MM.1S (cell line): ENCODE data around the gene NAT8L.

ENCODE experiments used
- CTCF ChIP-seq: fragments of 300-600 bp; sonication (generic); IDR thresholded peaks from 2 replicates; pipeline ENCODE4 v1.5.1; 2016; ENCODE audit warnings: antibody characterized with exemption, low read length, mixed read lengths
- EZH2 ChIP-seq: fragments of 300-600 bp; sonication (generic); optimal IDR thresholded peaks from 2 replicates; pipeline ENCODE3; 2017; ENCODE audit warnings: low read depth, mild to moderate bottlenecking, antibody characterized with exemption, low read length, mixed read lengths
- EZH2phosphoT487 ChIP-seq: fragments of 300-600 bp; sonication (generic); IDR thresholded peaks from 2 replicates; pipeline ENCODE4 v1.6.1; 2018; ENCODE audit warnings: antibody characterized with exemption, low read length

GRCh38 chr4:2062168-2062807, 3.2 kb downstream of the NAT8L start:
- TF ChIP-seq CTCF (no peak), EZH2phosphoT487 (no peak), EZH2 (no peak)
